Transverse colon (tissue), 4 donors: ENCODE measurements around the gene OR1J4. TPM values are rescaled to one million over a fixed set of nuclear protein-coding genes. Genes with fewer than 3 reads are reported as not detected.

Source experiments
- DNase-seq: peaks from one replicate; pipeline ENCODE4 v3.0.0-alpha.2; 2019
- H3K27ac ChIP-seq, 4 donors: fragments of 200-600 bp; sonication (generic); 2 replicates each; pipeline ENCODE4 v1.5.1; 2016 to 2018; ENCODE audit warnings: inconsistent platforms in 4 of 4
- H3K27me3 ChIP-seq: fragments of 200-600 bp; sonication (generic); 2 replicates; pipeline ENCODE4 v1.5.1; 2017; ENCODE audit warnings: inconsistent platforms
- H3K36me3 ChIP-seq, 4 donors: fragments of 200-600 bp; sonication (generic); 2 replicates each; pipeline ENCODE4 v1.5.1; 2017 to 2019; ENCODE audit warnings: inconsistent platforms in 4 of 4
- H3K4me1 ChIP-seq, 4 donors: fragments of 200-600 bp; sonication (generic); 2 replicates each; pipeline ENCODE4 v1.5.1; 2017 to 2020; ENCODE audit warnings: inconsistent platforms in 4 of 4
- H3K4me3 ChIP-seq, 4 donors: fragments of 200-600 bp; sonication (generic); 1 replicate in 1 of 4; 2 replicates in 3 of 4; pipeline versions ENCODE4 v1.5.1 to v1.6.1; 2017 to 2019; ENCODE audit warnings: inconsistent platforms in 4 of 4
- H3K9me3 ChIP-seq, 2 donors: fragments of 200-600 bp; sonication (generic); 2 replicates each; pipeline ENCODE4 v1.5.1; 2017 to 2019; ENCODE audit warnings: inconsistent platforms in 2 of 2
- CTCF ChIP-seq, 5 experiments: fragments of 200-600 bp in 3 of 5; fragments of 450-650 bp in 2 of 5; sonication (generic) in 3 of 5; IDR thresholded peaks; 1 replicate in 2 of 5; 2 replicates in 3 of 5; pipeline ENCODE4 v1.5.1; 2016 to 2017; ENCODE audit warnings: antibody characterized with exemption in 5 of 5, inconsistent platforms in 3 of 5, mild to moderate bottlenecking in 2 of 5, moderate library complexity in 1 of 5
- EP300 ChIP-seq: sonication (generic); formaldehyde crosslinking; IDR thresholded peaks from one replicate; pipeline ENCODE4 v1.6.1; 2017; ENCODE audit warnings: antibody characterized with exemption, low read depth
- POLR2A ChIP-seq: fragments of 450-650 bp; IDR thresholded peaks from one replicate; pipeline ENCODE4 v1.6.1; 2016; ENCODE audit warnings: antibody characterized with exemption, mild to moderate bottlenecking, moderate library complexity
- POLR2AphosphoS5 ChIP-seq, 3 donors: sonication (generic); formaldehyde crosslinking; IDR thresholded peaks; one replicate each; pipeline ENCODE4 v1.6.1; 2016; ENCODE audit warnings: antibody characterized with exemption in 3 of 3
- WGBS, 2 donors: methylation state at CpG; one replicate each; pipeline ENCODE4 v1.1.5; 2018; ENCODE audit warnings: low coverage in 1 of 2; 5-methylcytosine and 5-hydroxymethylcytosine counted together
- in situ Hi-C, 4 donors: fragments of 200-750 bp; cut with MboI; loops; one replicate each; pipeline versions ENCODE4 v1.15.0 to v1.15.1; 2017; ENCODE audit warnings: low sequenced_read_pairs in 3 of 4, low pct_ligation_motif_present in 1 of 4, low pct_unique_long_range_greater_than_20kb in 1 of 4
- intact Hi-C: fragments of 100-400 bp; cut with DNase I; formaldehyde crosslinking; loops from one replicate; pipeline ENCODE4 v1.15.1; 2023; ENCODE audit warnings: low total_unique reads
- total RNA-seq, 4 donors: library from RNA; depleted of rRNA; stranded (reverse); fragments of >200 nt; gene quantifications; one replicate each; pipeline ENCODE4 v1.1.0, GENCODE V29; 2016

The OR1J4 gene
- total RNA-seq, 4 donors from 2014 or later: not detected

DNA sequence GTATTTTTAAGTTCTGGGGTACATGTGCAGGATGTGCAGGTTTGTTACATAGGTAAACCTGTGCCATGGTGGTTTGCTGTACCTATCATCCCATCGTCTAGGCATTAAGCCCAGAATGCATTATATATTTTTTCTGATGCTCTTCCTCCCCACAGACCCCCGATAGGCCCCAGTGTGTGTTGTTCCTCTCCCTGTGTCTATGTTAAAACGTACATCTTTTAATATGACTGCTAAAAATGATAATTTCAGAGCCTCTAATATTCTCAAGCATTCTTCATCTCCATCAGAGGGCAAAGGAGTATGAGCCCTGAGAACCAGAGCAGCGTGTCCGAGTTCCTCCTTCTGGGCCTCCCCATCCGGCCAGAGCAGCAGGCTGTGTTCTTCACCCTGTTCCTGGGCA is 8.4 kb upstream of the OR1J4 start, which contains the start of gene OR1J2:
Gene OR1J2 (plus strand): TSS at position 301 of the 400 bp plus-strand sequence. CDS start 0 bp downstream, at position 301.
- no peaks in the 10 kb centered on the region for H3K27me3 ChIP-seq
- no peak within 1 kb of the TSS for H3K4me3 ChIP-seq
- 75 to 78% methylated on average over 5 to 6 of the region's 6 CpGs for WGBS, 2 donors
- H3K36me3 ChIP-seq: no peaks in the 10 kb centered on the region
- H3K27ac ChIP-seq: no peak within 1 kb of the TSS
- intact Hi-C loops (no loop called here), in situ Hi-C loops (no loop called here)
- no peaks in the 10 kb centered on the region for H3K9me3 ChIP-seq
- DNase-seq: no peak
- TF ChIP-seq CTCF (IDR thresholded peaks at IDR 0.05): no peak
- TF ChIP-seq POLR2AphosphoS5 (IDR thresholded peaks at IDR 0.05): no peak
- no peak for TF ChIP-seq EP300
- no peaks in the 10 kb centered on the region for H3K4me1 ChIP-seq

DNA sequence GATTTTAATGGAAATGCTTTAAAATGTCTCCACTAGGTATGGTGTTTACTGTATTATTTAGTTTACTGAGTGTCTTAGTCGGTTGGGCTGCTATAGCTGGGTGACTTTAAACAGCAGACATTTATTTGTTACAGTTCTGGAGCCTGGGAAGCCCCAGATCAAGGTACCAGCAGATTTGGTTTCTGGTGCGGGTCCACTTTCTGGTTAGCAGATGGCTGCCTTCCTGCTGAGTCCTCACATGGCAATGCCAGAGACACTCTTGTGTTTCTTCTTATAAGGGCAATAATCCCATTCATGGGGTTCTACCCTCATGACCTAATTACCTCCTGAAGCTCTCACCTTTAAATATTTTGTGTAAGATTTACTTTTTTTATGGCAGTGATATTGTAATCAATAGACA is 715 bp upstream of the OR1J4 start:
- Histone ChIP-seq H3K4me3 (no peak overlapping the region), H3K27me3 (no peaks in the 10 kb centered on the region), H3K36me3 (no peaks in the 10 kb centered on the region), H3K9me3 (no peaks in the 10 kb centered on the region), H3K27ac (no peak overlapping the region), H3K4me1 (no peaks in the 10 kb centered on the region)
- intact Hi-C loops (no loop called here), in situ Hi-C loops (no loop called here)
- DNase-seq: no peak
- TF ChIP-seq POLR2AphosphoS5 (IDR thresholded peaks at IDR 0.05): no peak
- TF ChIP-seq CTCF (IDR thresholded peaks at IDR 0.05): no peak
- WGBS, 2 donors: 20 to 73% methylated on average over 1 to 2 of the region's 2 CpGs

- DNase-seq: no peak
- Histone ChIP-seq H3K27ac (no peak overlapping the region), H3K4me3 (no peak overlapping the region), H3K36me3 (no peaks in the 10 kb centered on the region), H3K27me3 (no peaks in the 10 kb centered on the region), H3K9me3 (no peaks in the 10 kb centered on the region), H3K4me1 (no peaks in the 10 kb centered on the region)
- WGBS, 2 donors: 90% methylated on average over 3 of the region's 3 CpGs; no CpG with 5 or more reads in 1 of the 2 donors
- intact Hi-C loops (no loop called here), in situ Hi-C loops (no loop called here)
- no peak for TF ChIP-seq POLR2A
- TF ChIP-seq POLR2AphosphoS5 (IDR thresholded peaks at IDR 0.05): no peak
- no peak for TF ChIP-seq CTCF (IDR thresholded peaks at IDR 0.05)
- TF ChIP-seq EP300: no peak
Observed at GRCh38 chr9:122519376-122519775, 435 bp downstream of the OR1J4 start.

GRCh38 chr9:122526602-122527001 is 7.7 kb downstream of the OR1J4 start:
- H3K36me3 ChIP-seq: no peaks in the 10 kb centered on the region
- no peak for TF ChIP-seq POLR2AphosphoS5 (IDR thresholded peaks at IDR 0.05)
- TF ChIP-seq EP300: no peak
- TF ChIP-seq CTCF (IDR thresholded peaks at IDR 0.05): no peak
- TF ChIP-seq POLR2A: no peak
- no peak overlapping the region for H3K4me3 ChIP-seq
- no peak overlapping the region for H3K27ac ChIP-seq
- DNase-seq: no peak
- no peaks in the 10 kb centered on the region for H3K27me3 ChIP-seq
- intact Hi-C loops (no loop called here), in situ Hi-C loops (loop anchor here in 1 of 4 donors (25.0 kb wide), 1 partner anchor 111 kb away; no protein-coding TSS in a partner anchor)
- 79 to 81% methylated on average over 5 to 10 of the region's 10 CpGs for WGBS, 2 donors
- no peaks in the 10 kb centered on the region for H3K9me3 ChIP-seq
- H3K4me1 ChIP-seq: no peaks in the 10 kb centered on the region
